IPS-18a (cell line): ENCODE results near the gene SLC4A7.

ENCODE experiments used
- H3K27ac ChIP-seq: one replicate; pipeline ENCODE4 v1.5.1; 2013; ENCODE audit warnings: low read length
- H3K27me3 ChIP-seq: one replicate; pipeline ENCODE4 v1.6.1; 2013; ENCODE audit warnings: mild to moderate bottlenecking, low read length; ENCODE audit not compliant: control insufficient read depth, insufficient read depth
- H3K36me3 ChIP-seq: one replicate; pipeline ENCODE4 v1.6.1; 2013; ENCODE audit warnings: low read depth, low read length; ENCODE audit not compliant: control insufficient read depth
- H3K4me1 ChIP-seq: one replicate; pipeline ENCODE4 v1.6.1; 2013; ENCODE audit warnings: low read depth, low read length; ENCODE audit not compliant: control insufficient read depth
- H3K4me3 ChIP-seq: one replicate; pipeline ENCODE4 v1.5.1; 2013; ENCODE audit warnings: low read length
- H3K9ac ChIP-seq: one replicate; pipeline ENCODE4 v1.6.1; 2013; ENCODE audit warnings: mild to moderate bottlenecking, low read length, moderate library complexity
- H3K9me3 ChIP-seq: one replicate; pipeline ENCODE4 v1.6.1; 2013; ENCODE audit warnings: low read depth, low read length; ENCODE audit not compliant: control insufficient read depth

SLC4A7 gene

GRCh38 chr3:27485866-27486265 lies 1.7 kb upstream of the SLC4A7 start:
- no peaks in the 10 kb centered on the region for H3K36me3 ChIP-seq
- H3K4me3 ChIP-seq, result no peak overlapping the region
- H3K9me3 ChIP-seq, result no peaks in the 10 kb centered on the region
- H3K9ac ChIP-seq, result no peak overlapping the region
- no peak overlapping the region for H3K27ac ChIP-seq
- H3K27me3 ChIP-seq, result no peaks in the 10 kb centered on the region
- H3K4me1 ChIP-seq, result peaks cover 8% of the 10 kb centered on the region

DNA sequence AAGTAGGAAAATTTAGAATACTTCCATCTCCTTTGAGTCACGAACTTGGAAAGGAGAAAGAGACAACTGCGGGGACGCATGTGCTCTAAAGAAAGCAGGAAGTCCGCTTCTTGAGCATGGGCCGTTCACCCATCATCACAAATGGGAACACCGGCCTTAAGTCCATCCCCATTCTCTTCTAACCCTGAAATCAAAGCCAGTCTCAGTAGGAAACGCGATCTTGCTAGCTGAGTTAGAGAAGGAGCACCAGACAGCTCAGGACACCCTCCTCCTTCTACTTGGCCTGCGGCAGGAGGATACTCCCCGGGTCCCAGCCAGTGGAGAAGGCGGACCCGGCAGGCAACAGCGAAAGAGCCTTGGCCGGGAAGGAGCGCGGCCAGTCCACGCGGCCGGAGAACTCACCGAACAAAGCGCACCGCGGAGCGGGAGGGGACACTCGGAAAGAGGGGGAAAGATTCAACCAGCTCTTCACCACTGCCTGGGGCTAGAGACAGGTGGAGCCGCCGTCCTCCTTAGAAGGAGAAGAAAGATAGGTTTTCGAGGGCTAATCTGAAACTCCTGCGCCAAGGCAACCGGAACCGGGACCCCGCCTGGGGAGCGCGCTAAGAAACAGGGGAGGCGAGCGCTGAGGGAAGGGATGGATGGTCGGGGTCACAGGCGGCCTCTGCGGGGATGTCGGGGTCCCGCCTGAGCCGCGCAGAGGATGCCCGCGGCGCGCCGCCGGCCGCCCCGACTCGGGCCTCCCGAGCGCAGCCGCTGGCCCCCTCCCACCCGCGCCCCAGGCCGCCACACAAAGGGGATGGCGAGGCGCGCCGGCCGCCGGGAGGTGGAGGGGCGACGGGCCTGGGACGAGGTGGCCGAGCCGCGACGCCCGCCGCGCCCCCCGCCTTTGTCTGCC lies 818 bp downstream of the SLC4A7 start:
- no peaks in the 10 kb centered on the region for H3K36me3 ChIP-seq
- no peak overlapping the region for H3K27ac ChIP-seq
- peaks cover 8% of the 10 kb centered on the region for H3K4me1 ChIP-seq
- peak overlapping the region; percentile 90 for H3K9ac ChIP-seq
- H3K4me3 ChIP-seq, result peak overlapping the region; percentile 85
- no peaks in the 10 kb centered on the region for H3K27me3 ChIP-seq
- H3K9me3 ChIP-seq, result no peaks in the 10 kb centered on the region

DNA sequence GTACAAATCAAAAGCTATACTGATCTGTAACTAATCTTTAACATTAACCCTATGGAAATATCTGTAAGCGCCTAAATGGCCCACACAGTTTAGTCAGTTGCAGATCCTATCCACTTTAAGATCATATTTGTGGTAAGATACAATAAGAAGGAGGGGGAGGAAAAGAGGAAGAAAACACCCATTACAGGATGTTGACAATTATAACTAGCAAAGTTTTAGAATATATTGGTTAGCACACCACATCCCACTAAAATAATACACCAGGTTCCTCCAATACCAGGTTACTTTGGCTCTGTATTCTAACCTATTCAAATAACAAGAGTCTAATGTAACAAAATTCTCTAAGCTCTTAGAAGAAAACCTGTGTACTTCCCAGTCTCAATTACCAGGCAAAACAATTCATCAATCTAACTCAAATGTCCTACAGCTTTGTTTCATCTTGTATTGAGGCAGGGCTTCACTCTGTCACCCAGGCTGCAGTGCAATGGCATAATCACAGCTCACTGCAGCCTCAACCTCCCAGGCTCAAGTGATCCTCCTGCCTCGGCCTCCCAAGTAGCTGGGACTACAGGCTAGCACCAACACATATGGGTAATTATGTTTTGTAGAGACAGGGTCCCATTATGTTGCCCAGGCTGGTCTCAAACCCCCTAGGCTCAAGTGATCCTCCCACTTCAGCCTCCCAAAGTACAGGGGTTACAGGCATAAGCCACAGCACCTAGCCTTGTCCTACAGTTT lies 4.2 kb downstream of the SLC4A7 start:
- Histone ChIP-seq H3K27ac (no peak overlapping the region), H3K4me1 (peaks cover 8% of the 10 kb centered on the region), H3K36me3 (no peaks in the 10 kb centered on the region), H3K9ac (no peak overlapping the region), H3K9me3 (no peaks in the 10 kb centered on the region), H3K4me3 (no peak overlapping the region), H3K27me3 (no peaks in the 10 kb centered on the region)

- Histone ChIP-seq H3K27me3 (no peaks in the 10 kb centered on the region), H3K9ac (no peak overlapping the region), H3K4me3 (no peak overlapping the region), H3K36me3 (no peaks in the 10 kb centered on the region), H3K4me1 (no peaks in the 10 kb centered on the region), H3K27ac (no peak overlapping the region), H3K9me3 (no peaks in the 10 kb centered on the region)
These were observed 12.1 kb downstream of the SLC4A7 start for GRCh38 chr3:27471923-27472550.

- no peak overlapping the region for H3K27ac ChIP-seq
These were observed 15.8 kb downstream of the SLC4A7 start for GRCh38 chr3:27468283-27468886.

DNA sequence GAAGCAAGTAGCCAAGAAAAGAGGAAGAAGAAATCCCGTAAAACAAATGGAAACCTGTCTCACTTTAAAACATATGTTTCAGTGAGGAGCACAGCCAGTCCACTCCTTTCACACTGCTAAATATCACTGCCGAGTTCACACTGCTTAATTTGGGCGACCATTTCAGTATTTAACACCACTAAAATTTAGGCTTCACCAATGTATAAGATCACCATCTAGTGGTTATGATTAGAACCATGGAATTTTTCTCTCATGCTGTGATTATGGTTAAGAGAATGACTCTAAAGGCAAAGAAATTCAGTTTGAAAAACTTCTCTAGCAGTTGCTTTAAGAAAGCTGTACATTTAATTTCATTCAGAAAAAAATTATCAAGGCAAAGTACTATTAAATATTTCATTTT lies 16.6 kb downstream of the SLC4A7 start:
- no peak overlapping the region for H3K9ac ChIP-seq
- no peaks in the 10 kb centered on the region for H3K36me3 ChIP-seq
- no peaks in the 10 kb centered on the region for H3K27me3 ChIP-seq
- no peak overlapping the region for H3K27ac ChIP-seq
- no peak overlapping the region for H3K4me3 ChIP-seq
- H3K9me3 ChIP-seq, result no peaks in the 10 kb centered on the region
- no peaks in the 10 kb centered on the region for H3K4me1 ChIP-seq

More at GRCh38 chr3:27468283-27468886, 15.8 kb downstream of the SLC4A7 start:
- Histone ChIP-seq H3K9ac (no peak overlapping the region), H3K4me3 (no peak overlapping the region), H3K27me3 (no peaks in the 10 kb centered on the region), H3K36me3 (no peaks in the 10 kb centered on the region), H3K4me1 (no peaks in the 10 kb centered on the region), H3K9me3 (no peaks in the 10 kb centered on the region)

DNA sequence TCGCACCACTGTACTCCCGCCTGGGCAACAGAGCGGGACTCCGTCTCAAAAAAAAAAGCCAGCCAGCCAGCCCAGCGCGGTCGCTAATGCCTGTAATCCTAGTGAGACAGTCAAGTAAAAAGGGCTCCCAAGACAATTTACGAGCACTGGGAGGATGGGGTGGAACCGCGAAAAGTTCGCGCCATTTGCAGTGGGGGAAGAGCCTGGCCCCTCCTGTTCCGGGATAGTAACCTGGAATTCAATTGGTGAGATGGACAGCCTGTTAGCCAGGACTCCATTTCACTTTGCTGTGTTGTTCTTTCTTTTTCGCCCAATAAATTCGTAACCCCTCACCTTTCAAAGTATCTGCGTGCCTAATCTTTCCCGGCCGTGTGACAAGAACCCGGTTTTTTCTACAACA lies 19.5 kb downstream of the SLC4A7 start:
- Histone ChIP-seq H3K9ac (no peak overlapping the region), H3K4me1 (no peaks in the 10 kb centered on the region), H3K9me3 (no peaks in the 10 kb centered on the region), H3K36me3 (no peaks in the 10 kb centered on the region), H3K27ac (no peak overlapping the region), H3K4me3 (no peak overlapping the region), H3K27me3 (no peaks in the 10 kb centered on the region)

GRCh38 chr3:27462228-27462627 lies 22.0 kb downstream of the SLC4A7 start:
- Histone ChIP-seq H3K4me1 (peaks cover 7% of the 10 kb centered on the region), H3K9ac (no peak overlapping the region), H3K27ac (no peak overlapping the region), H3K9me3 (no peaks in the 10 kb centered on the region), H3K27me3 (no peaks in the 10 kb centered on the region), H3K36me3 (no peaks in the 10 kb centered on the region), H3K4me3 (no peak overlapping the region)

DNA sequence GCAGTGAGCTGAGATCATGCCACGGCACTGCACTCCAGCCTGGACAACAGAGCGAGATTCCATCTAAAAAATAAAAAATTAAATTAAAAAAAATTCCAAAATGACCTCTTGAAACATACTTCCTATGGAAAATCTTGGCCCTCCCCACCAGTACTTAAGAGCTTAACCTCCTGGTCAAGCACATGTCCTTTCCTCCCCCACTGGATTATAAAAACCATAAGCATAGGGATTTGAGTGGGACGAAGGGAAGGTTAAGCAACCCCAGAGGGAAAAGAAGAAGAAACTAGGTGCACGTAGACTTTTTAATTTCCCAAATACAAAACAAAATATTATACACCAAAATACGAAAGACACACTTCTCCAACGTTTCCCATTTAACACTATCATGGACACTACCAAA lies 25.3 kb downstream of the SLC4A7 start:
- no peak overlapping the region for H3K9ac ChIP-seq
- H3K4me1 ChIP-seq, result peaks cover 18% of the 10 kb centered on the region
- no peak overlapping the region for H3K4me3 ChIP-seq
- H3K9me3 ChIP-seq, result no peaks in the 10 kb centered on the region
- H3K27ac ChIP-seq, result no peak overlapping the region
- no peaks in the 10 kb centered on the region for H3K36me3 ChIP-seq
- H3K27me3 ChIP-seq, result no peaks in the 10 kb centered on the region

DNA sequence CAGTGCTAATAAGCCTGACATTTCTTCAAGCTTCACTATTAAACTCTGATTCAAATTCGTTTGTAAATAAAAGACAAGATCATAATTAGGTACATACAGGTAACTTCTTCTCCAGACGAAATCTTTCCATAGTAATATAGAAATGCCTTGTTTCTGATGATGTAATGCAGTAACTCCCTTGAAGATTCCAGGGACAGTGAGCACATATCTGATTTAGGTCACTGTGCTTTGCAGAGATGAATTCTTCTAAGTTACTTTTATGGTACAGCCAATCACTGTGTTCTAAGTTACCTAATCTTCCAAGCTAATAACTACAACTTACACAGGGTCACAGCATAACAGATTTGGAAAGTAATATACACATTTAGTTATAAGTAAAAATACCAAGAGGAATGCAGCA lies 27.6 kb downstream of the SLC4A7 start:
- Histone ChIP-seq H3K36me3 (no peaks in the 10 kb centered on the region), H3K9me3 (no peaks in the 10 kb centered on the region), H3K4me1 (peaks cover 18% of the 10 kb centered on the region), H3K4me3 (no peak overlapping the region), H3K27me3 (no peaks in the 10 kb centered on the region), H3K27ac (no peak overlapping the region), H3K9ac (no peak overlapping the region)

- Histone ChIP-seq H3K27ac (no peak overlapping the region), H3K36me3 (no peaks in the 10 kb centered on the region), H3K9me3 (no peaks in the 10 kb centered on the region), H3K27me3 (no peaks in the 10 kb centered on the region), H3K4me3 (no peak overlapping the region), H3K4me1 (peaks cover 18% of the 10 kb centered on the region), H3K9ac (no peak overlapping the region)
These were observed 29.3 kb downstream of the SLC4A7 start for GRCh38 chr3:27454914-27455313.
